Tongue (tissue), 2 donors: ENCODE results near the gene NPW. TPM values are rescaled to one million over a fixed set of nuclear protein-coding genes. Genes with fewer than 3 reads are reported as not detected.

ENCODE experiments used
- DNase-seq: peaks from one replicate; pipeline ENCODE4 v3.0.0-alpha.2; 2015
- total RNA-seq: library from RNA; depleted of rRNA; stranded (reverse); fragments of >200 nt; gene quantifications from one replicate; pipeline ENCODE4 v1.2.3, GENCODE V29; 2014

Gene NPW
- 0.82 TPM for total RNA-seq

DNA sequence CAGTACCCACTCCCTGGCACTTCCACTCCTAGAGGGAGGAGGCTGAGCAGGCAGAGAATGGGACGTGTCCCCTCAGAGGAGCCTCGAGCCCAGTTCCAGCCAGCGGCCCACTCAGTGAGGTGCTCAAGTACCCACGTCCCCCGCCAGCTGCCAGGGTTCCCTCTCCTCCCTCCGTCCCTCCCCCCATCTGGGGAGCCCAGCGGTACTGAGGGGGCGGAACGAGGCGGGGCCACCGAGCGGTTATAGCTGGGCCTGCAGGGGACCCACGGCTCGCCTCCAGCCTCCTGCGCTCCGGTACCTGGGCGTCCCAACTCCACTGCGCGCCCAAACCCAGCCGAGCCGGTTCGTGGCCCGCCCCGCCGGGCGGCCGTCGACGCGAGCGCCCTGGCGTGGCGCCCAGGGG, at the start of gene NPW:
NPW (plus strand) TSS at position 268 of the 403 bp plus-strand sequence.
- DNase-seq, result peak; percentile 53

DNA sequence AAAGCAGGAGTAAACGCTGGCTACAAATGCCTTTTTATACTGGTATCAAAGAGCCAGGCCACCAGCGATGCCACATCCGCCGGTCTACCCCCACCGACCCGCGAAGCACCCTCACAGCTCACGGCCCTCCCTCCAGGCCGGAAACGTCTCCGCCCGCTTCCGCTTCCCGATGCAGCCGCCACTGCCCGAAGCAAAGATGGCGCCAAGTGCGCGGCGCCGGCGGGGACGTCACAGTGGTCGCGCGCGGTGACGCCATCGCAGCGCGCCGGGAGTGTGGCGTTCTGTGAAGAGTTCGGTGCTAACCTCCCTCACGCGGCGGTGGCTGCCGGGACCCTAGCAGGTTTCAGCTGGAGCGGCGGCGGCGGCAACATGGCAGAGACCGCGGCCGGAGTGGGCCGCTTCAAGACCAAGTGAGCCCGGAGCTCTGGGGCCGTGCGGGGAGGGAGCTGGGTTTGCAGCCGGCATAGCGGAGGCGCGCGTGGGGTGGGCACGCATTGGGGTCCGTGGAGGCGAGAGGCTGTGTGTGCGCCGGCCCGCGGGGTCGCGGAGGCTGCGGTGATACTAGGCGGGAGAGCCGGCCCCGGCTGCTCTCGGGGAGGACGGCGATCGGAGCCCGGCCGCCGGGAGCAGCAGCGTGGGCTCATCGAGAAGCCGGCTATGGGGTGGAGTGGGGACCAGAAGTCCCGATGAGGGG, 47.6 kb upstream of the NPW start, which contains the start of gene TBL3:
TBL3 (plus strand) TSS at position 258 of the 694 bp plus-strand sequence; CDS start at position 370, 112 bp downstream.
- DNase-seq, result peak; percentile 97

DNA sequence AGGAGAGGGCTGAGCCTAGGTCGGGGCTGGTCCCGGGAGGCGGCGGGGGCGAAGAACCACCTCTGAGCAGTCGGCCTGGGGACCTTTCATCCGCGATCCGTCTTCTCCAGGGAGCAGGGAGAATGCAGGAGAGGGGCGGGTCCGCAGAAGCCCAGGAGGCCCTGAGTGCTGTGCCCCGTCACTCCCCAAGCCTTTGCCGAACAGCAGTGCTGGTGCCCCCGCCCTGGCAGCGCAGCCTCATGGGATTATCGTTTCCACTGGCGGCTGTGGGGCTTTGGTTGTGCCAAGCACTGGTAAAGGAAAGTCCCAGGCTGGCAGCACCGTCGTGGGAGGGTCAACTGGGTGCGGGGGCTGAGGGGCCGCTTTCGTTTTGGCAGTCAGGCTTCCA, 47.1 kb upstream of the NPW start:
- DNase-seq, result no peak

DNA sequence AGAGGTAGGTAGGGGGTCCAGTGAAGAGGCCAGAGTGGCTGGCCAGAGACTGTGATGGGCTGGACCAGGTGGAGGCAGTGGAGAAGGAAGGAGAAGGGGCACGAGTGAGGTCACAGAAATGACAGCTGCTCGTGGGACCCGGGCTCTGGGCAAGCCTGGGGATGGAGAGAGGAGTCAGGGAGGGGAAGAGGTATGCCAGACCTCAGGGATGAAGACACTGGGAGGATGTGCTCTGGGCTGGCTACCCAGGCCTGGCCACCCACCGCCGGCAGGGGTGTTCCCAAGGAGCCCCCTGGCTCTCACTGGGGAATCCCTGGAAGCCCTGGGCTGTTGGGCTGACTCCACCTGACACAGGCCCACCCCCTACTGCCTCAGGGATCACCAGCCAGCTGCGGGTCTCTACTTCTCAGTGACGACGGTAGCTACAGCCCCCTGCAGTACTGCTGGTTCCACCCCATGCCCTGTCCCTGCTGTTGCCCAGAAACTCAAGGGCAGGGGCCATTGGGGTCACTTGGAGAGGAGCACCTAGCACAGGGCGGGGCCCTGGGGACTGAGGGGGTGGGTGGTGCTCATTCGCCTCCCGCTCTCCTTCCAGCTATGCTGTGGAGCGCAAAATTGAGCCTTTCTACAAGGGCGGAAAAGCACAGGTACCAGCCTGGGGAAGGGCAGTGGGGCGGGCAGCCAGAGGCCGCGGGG, 46.0 kb upstream of the NPW start:
- no peak for DNase-seq

DNA sequence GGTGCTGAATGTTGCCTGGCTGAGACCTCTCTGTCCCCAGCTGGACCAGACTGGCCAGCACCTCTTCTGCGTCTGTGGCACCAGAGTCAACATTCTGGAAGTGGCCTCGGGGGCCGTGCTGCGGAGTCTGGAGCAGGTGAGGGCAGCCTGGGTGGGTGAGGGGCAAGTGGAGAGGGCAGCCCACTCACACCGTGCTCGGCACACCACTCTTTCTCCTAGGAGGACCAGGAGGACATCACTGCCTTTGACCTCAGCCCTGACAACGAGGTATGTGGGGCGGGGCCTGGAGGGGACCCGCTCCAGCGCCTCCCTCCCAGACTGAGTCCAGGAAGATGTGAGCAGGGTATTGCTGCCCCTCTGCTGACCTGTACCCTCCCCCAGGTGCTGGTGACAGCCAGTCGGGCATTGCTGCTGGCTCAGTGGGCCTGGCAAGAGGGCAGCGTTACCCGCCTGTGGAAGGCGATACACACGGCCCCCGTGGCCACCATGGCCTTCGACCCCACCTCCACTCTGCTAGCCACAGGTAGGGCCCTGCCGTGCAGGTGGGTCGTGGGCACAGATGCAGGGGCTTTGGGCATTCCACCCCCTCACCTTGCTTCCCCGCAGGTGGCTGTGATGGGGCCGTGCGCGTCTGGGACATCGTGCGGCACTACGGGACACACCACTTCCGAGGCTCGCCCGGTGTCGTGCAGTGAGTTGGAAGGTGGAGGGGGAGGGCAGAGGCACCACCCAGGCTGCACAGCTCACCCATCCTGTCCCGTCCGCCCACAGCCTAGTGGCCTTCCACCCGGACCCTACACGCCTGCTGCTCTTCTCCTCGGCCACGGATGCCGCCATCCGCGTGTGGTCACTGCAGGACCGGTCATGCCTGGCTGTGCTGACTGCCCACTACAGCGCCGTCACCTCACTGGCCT, 45.2 kb upstream of the NPW start:
- DNase-seq, result no peak

DNA sequence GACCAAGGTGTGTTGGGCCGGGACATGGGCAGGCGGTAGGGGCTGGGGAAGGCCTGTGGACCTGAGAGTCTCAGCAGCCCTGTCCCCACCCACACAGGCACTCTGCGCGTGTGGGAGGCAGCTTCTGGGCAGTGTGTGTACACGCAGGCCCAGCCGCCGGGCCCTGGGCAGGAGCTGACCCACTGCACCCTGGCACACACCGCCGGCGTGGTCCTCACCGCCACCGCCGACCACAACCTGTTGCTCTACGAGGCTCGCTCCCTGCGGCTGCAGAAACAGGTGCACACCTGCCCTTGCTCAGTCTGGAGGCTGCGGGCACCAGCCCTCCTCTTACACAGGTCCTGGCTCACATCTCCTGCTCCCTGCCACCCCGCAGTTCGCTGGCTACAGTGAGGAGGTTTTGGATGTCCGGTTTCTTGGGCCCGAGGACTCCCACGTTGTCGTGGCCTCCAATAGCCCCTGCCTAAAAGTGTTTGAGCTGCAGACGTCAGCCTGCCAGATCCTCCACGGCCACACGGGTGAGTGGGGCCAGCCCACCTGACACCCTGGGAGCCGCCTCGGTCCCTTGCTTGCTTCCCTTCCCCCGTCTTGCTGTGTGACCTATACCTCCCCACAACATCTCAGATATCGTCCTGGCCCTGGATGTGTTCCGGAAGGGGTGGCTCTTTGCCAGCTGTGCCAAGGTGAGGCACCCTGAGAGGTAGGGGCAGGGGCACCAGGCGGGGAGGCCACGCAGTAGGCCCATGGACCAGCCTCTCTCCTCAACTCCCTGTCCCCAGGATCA, 44.0 kb upstream of the NPW start:
- DNase-seq, result no peak

DNA sequence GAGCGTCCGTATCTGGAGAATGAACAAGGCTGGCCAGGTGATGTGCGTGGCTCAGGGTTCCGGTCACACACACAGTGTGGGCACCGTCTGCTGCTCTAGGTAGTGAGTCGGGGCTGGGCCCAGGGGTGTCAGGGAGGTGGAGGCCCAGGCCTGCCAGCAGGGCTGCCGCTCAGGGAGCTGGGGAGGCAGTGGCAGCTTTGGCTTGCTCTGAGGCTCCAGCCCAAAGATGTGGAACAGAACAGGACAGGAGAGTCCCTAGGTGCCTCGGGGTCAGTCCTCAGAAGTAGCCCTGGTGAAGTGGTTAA, 43.4 kb upstream of the NPW start:
- DNase-seq, result no peak

DNA sequence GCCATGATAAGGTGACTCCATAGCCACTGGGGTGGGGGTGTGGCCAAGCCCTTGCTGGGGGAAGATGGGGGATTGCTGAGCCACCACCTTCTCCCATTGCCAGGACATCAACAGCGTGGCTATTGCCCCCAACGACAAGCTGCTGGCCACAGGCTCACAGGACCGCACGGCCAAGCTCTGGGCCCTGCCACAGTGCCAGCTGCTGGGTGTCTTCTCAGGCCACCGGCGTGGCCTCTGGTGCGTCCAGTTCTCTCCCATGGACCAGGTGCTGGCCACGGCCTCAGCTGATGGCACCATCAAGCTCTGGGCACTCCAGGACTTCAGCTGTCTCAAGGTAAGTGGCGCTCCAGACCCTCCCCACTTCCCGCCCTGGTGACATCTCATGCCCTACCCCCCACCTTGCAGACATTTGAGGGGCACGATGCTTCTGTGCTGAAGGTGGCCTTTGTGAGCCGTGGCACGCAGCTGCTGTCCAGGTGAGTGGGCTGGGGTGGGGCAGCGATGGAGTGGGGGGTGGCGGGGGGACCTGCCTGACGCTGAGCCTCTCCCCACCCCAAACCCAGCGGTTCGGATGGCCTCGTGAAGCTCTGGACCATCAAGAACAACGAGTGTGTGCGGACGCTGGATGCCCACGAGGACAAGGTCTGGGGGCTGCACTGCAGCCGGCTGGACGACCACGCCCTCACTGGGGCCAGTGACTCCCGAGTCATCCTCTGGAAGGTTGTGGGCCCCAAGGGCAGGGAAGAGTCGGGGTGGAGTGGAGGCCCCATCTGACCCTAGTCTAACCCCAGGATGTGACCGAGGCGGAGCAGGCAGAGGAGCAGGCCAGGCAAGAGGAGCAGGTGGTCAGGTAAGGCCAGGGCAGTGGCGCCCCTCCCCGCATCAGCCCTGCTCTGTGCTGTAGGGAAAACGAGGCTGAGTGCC, 42.4 kb upstream of the NPW start:
- DNase-seq, result no peak

DNA sequence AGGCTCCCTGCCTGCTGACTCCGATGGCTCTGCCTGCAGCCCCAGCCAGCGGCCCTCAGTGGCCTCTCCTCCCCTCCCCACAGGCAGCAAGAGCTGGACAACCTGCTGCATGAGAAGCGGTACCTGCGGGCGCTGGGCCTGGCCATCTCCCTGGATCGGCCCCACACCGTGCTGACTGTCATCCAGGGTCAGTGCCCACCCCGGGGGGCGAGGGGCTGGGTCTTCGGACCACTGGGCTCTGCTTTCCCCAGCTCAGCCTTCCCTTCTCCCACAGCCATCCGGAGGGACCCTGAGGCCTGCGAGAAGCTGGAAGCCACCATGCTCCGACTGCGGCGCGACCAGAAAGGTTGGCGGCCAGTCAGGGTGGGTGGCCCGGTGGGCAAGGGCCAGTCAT, 41.7 kb upstream of the NPW start:
- DNase-seq, result no peak

DNA sequence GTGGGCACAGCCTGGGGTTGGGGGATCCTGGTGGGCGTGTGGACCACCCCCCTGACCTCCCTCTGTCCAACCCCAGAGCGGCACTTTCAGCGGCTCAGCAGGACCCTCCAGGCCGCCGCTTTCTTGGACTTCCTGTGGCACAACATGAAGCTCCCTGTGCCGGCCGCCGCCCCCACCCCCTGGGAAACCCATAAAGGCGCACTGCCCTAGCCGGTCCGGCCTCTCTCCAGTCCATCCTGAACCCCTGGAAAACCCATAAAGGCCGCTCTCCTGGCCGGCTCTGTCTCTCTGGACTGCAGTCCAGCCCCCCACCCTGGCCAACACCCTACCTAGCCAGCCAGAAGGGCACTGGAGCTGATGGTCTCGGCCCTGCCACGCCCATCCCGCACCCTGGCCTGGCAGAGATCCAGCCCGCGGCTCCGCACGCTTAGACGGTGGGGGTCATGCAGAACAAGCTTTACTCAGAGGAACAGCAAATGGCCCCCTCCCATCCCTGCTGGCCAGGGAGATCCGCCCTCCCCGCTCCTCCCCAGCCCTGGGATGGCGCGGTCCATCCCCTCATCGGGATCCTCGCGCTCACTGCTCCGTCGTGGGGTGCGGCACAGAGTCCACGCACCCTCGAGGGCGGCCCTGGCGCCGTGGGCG, 41.0 kb upstream of the NPW start:
- DNase-seq, result no peak

DNA sequence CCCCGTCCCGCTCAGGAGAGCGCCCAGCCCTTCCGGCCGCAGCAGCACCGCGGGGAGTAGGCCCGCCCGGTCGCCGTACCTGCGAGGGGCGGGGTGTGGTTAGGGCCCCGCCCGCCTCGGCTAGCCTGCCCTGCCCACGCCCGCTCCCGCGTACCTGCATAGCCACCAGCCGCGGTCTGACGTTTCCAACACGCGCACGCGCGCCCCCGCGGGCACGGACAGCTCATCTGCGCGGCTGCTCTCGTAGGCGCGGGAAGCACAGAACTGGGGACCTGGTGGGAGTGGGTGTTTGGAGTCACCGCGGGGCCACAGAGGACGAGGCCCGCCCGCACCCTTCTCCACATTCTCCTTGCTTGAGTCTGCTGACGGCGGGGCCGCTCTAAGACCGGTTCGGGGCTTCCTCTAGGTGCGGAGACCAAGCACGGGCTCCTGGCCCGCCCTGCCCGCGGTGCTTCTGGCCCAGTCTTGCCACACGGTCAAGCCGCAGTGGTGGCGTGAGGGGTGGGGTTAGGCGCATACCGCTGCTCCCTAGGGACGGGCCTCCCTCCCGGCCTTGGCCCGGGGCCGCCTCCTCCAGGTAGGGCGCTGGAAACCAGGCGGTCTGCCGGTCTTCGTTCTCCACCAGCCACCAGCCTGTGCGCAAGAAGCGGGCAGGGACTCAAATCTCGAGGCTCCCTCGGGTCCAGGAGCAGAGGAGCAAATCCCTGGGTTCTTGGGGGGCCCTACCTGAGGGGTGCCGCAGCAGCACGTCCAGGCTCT, 40.1 kb upstream of the NPW start:
- DNase-seq, result no peak

DNA sequence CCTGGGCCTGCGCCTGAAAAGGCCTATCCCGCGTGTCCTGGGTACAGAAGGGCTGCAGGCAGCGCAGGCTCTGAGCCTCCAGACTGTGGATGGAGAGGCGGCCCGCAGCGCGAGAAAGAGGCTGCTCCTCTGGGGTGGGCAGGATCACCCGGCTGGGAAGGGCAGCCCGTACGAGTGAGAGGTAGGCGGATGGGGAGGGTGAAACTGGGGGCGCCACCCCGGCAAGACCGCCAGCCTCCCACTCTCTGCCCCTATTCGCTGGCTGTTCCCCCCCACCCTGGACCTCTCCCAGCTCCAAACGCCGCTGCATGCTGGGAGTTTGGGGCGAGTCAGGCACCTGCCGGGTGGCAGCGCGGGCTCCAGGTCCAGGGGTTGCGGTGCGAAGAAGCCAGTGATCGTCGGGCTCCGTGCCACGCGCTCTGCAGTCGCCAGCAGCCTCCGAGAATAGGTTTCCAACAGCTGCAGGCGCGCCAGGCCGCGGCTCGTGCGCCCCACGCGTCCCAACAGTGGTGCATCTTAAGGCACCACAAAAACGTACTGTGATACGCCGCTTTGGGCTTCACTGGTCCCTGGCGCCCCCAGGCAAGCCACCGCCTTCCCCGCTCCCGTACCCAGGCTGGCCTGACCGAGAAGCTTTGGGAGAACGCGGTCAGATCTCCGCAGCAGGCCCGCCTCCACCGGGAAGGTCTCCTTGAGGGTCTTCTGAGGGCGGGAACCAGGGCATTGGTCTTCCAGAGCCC, 39.4 kb upstream of the NPW start:
- DNase-seq, result peak; percentile 69

DNA sequence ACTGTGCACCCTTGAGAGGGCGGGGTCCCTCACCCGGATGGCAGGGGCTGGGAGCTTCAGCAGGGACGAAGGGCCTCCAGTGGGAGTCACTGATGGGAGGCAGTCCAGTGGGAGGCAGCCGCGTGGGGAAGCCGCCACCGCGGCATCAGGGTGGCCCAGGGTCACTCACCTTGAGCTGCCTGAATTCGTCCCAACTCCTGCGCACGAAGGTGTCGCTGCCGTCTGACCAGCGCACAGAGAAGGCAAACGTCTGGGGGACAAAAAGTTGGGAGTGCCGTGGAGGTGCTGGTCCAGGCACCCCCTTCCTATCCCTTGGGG, 38.9 kb upstream of the NPW start:
- no peak for DNase-seq

DNA sequence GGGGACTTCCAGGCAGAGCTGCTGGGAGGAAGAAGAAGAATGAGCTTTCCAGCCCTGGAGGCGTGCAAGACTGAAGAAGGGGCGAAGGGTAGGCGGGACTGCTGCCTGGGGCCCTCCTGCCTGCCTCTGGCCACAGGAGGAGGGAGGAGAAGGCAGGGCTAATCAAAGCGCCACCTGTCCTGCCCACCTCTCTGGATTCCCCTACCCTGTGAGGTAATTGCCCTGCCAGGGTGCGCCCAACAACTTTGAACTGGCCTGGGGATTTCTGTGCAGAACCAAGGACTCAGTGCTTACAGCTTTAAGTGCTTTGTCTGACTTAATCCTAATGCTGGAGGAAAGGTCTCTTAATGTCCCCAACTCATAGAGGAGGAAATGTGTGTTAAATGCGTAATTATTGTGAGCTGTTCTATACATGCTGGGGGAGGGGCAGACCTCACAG, 38.2 kb upstream of the NPW start, which contains the start of gene NOXO1:
NOXO1 (minus strand) TSS at position 72 of the 439 bp plus-strand sequence. CDS start 290 bp downstream, outside the sequence.
- DNase-seq, result no peak

DNA sequence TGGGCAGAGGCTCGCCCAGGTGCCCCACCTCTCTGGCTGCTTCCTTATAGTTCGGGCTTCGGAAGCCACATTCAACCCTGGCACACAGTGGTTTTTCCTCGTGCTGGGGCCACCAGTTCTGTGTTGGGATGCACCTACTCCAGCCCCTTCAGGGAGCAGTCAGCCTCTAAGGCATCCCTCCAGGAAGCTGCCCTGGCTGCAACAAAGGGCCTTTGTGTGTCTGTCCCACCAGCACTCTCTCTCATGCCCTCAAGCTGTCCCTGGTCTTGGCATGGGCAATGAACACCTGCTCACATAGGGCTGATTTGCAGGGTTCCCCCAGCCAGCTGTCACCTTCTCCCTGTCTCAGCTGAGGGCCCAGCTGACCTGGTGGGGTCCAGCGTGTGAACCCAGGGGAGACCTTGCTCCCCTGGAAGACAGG, 37.6 kb upstream of the NPW start:
- DNase-seq, result peak; percentile 77

DNA sequence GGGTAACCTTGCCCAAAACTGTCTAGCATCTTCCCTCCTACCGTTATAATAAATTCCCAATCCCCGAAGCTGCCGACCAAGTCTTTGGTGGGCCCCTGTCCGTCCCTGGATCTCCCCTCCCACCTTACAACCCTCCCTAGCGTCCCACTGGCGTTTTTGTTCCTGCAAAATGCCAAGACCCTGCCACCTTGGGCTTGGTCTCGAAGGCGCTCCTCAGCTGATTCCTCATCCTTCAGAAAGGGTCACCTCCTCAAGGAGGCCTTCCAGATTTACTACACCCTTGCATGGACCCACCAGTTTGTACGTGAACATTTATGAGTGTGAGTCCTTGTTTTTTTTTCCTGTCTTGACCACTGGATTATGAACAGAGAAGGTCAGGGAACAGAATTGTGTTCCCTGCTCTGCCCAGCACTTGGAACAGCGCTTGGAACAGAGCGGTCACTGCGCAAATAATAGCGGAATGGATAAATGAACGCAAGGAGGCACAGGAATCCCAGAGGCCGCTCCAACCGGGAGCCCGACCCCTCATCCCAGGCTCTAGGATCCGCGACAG, 36.5 kb upstream of the NPW start:
- DNase-seq, result no peak

DNA sequence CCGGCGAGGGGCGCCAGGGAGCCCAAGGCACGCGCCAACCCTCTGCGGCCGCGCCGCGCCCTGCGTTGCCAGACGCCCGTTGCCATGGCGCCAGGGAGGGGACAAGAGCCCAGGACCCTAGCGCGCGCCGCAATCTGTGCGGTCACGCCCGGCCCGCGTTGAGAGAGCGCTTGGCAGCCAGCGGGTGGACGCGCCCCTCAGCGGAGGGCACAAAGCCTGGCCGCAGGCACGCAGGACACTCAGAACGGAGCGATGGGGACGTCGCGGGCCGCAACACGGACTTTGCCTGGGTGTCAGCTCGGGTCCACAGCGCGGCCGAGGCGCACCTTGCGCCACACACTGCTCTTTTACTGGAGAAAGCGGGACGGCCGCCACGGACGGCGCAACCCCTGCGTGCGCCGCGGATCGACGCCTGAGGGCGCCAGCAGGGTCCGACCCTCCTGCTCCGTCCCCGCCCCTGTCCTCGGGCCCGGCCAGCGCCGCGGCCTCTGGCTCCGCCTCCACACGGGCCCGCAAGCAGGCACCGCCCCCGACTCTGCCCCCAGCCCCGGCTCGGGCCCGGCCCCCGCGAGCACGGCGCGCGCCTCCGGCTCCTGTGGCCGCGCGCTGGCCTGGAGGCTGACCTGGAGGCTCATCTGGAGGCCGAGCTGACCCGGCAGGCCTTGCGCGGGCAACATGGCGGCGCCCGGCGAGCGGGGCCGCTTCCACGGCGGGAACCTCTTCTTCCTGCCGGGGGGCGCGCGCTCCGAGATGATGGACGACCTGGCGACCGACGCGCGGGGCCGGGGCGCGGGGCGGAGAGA, 35.8 kb upstream of the NPW start, which contains the start of gene GFER:
GFER (plus strand) TSS at position 650 of the 803 bp plus-strand sequence; CDS start at position 676, 26 bp downstream.
- peak; percentile 94 for DNase-seq
